OCI-LY7 (cell line): ENCODE measurements around the gene INPP5K. TPM values are rescaled to one million over a fixed set of nuclear protein-coding genes. Genes with fewer than 3 reads are reported as not detected.

Source experiments
- BruUV-seq: library from RNA; stranded (reverse); fragments of 400-500 nt; replicated peaks from 2 replicates; lab custom pipeline; 2021; lab: Mats Ljungman, UMichigan
- CTCF ChIA-PET: fragments of 300-600 bp; sonication (Branson Sonifier 250); formaldehyde crosslinking; loops from one replicate; lab custom pipeline; 2022; ENCODE audit warnings: antibody characterized with exemption; ENCODE audit not compliant: unreplicated experiment; lab: Charles Lee
- POLR2A ChIA-PET: fragments of 300-600 bp; sonication (Branson Sonifier 250); formaldehyde crosslinking; loops from one replicate; lab custom pipeline; 2022; ENCODE audit warnings: antibody characterized with exemption; lab: Charles Lee
- DNase-seq: peaks from one replicate; pipeline ENCODE4 v3.0.0-alpha.2; 2015; ENCODE audit warnings: low spot score
- H2AFZ ChIP-seq: fragments of 200-600 bp; sonication (generic), shearing (Covaris generic); 2 replicates; pipeline ENCODE4 v1.6.1; 2014; ENCODE audit warnings: mild to moderate bottlenecking, antibody characterized with exemption, low read length, moderate library complexity
- H3K27ac ChIP-seq: fragments of 200-600 bp; sonication (generic); 2 replicates; pipeline ENCODE4 v1.5.1; 2014; ENCODE audit warnings: mixed run types, low read depth, mild to moderate bottlenecking, moderate library complexity, low read length, inconsistent platforms; ENCODE audit not compliant: poor library complexity, severe bottlenecking
- H3K36me3 ChIP-seq: fragments of 200-600 bp; sonication (generic); 2 replicates; pipeline ENCODE4 v1.6.1; 2014; ENCODE audit warnings: mild to moderate bottlenecking, antibody characterized with exemption, low read length, moderate library complexity, mixed read lengths; ENCODE audit not compliant: insufficient read depth
- H3K4me1 ChIP-seq: fragments of 200-600 bp; sonication (generic); 2 replicates; pipeline ENCODE4 v1.5.1; 2014; ENCODE audit warnings: mild to moderate bottlenecking, low read length; ENCODE audit not compliant: insufficient read depth, poor library complexity, severe bottlenecking
- H3K4me2 ChIP-seq: fragments of 200-600 bp; sonication (generic); 2 replicates; pipeline ENCODE4 v1.6.1; 2014; ENCODE audit warnings: mild to moderate bottlenecking, low read length
- H3K4me3 ChIP-seq: fragments of 200-600 bp; sonication (generic); 2 replicates; pipeline ENCODE4 v1.5.1; 2014; ENCODE audit warnings: mild to moderate bottlenecking, low read depth, low read length; ENCODE audit not compliant: poor library complexity, severe bottlenecking
- H3K79me2 ChIP-seq: fragments of 200-600 bp; sonication (generic); 2 replicates; pipeline ENCODE4 v1.6.1; 2016; ENCODE audit warnings: low read depth, mild to moderate bottlenecking, low read length, moderate library complexity, mixed read lengths; ENCODE audit not compliant: insufficient read depth
- H3K9me2 ChIP-seq: fragments of 200-600 bp; sonication (generic); 2 replicates; pipeline ENCODE4 v1.6.1; 2016; ENCODE audit warnings: mild to moderate bottlenecking, low read length, mixed read lengths; ENCODE audit not compliant: insufficient read depth
- H3K9me3 ChIP-seq: fragments of 200-600 bp; sonication (generic); 2 replicates; pipeline ENCODE4 v1.6.1; 2014; ENCODE audit warnings: mild to moderate bottlenecking, mixed run types, low read length, mixed read lengths
- H4K20me1 ChIP-seq: fragments of 200-600 bp; sonication (generic); 2 replicates; pipeline ENCODE4 v1.6.1; 2014; ENCODE audit warnings: mild to moderate bottlenecking, antibody characterized with exemption, low read length, moderate library complexity, mixed read lengths; ENCODE audit not compliant: insufficient read depth
- EZH2phosphoT487 ChIP-seq: fragments of 200-600 bp; sonication (generic); IDR thresholded peaks from 2 replicates; pipeline ENCODE4 v1.6.1; 2018; ENCODE audit warnings: low read depth, borderline replicate concordance, mild to moderate bottlenecking, mixed run types, antibody characterized with exemption, low read length, moderate library complexity, mixed read lengths
- intact Hi-C: fragments of 100-400 bp; cut with micrococcal nuclease; formaldehyde crosslinking; loops from one replicate; pipeline ENCODE4 v1.10.0; 2022; ENCODE audit not compliant: unreplicated experiment
- total RNA-seq, 2 experiments: library from RNA; depleted of rRNA in 1 of 2; stranded (reverse); fragments of >200 nt in 1 of 2; shearing (Covaris generic) in 1 of 2; gene quantifications; 2 replicates each; pipeline ENCODE4 v1.2.3, GENCODE V29; 2014 to 2022
- TF ChIP-seq, protein P1 (sequence below): fragments of 200-600 bp; sonication (generic); conservative IDR thresholded peaks from 2 replicates; pipeline ENCODE4 v1.5.1; 2014; ENCODE audit warnings: mild to moderate bottlenecking, antibody characterized with exemption, low read length, moderate library complexity, mixed read lengths

Gene INPP5K
- total RNA-seq, 2 experiments from 2014 or later = 28.8 to 40.7 TPM

GRCh38 chr17:1515640-1516387, 598 bp downstream of the INPP5K start:
- H3K4me3 ChIP-seq = peak overlapping the region; percentile 88
- no TSS peak for BruUV-seq
- CTCF ChIA-PET = interaction anchor here (0.6 to 2.4 kb wide), 4 partner anchors 17 to 370 kb away, joined by 3 to 10 read pairs (median 3); no protein-coding TSS in a partner anchor

DNA sequence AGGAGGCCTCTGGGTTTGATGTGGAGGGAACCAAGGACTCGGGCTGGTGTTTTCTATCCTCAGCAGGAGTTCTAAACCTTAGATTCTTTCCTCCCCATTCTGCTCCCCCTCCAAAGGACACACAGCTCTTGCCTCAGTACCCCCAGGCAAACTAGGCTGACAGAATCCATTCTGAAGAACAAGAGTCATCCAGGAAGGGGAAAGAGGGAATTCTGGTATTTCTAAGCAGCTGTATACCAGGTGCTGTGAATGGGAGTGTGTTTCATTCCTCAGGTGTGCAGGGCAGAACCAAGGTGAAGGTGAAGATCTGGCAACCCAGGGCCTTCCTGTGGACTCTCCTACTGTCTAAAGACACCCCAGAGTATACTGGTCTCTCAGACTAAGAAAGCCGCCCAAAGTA, 4.1 kb downstream of the INPP5K start:
- Histone ChIP-seq H4K20me1 (no peaks in the 10 kb centered on the region), H3K9me3 (no peaks in the 10 kb centered on the region), H3K4me1 (peaks cover 6% of the 10 kb centered on the region), H3K36me3 (no peaks in the 10 kb centered on the region), H3K9me2 (no peaks in the 10 kb centered on the region), H3K27ac (no peak overlapping the region), H3K4me3 (no peak overlapping the region), H2AFZ (no peak overlapping the region), H3K79me2 (peaks cover 10% of the 10 kb centered on the region; the same call in 1 of the 2 replicates), H3K4me2 (no peak overlapping the region)
- DNase-seq = no peak
- intact Hi-C loops = no loop called here
- no TSS peak for BruUV-seq
- ChIA-PET POLR2A (interaction anchor here (0.7 kb wide), 1 partner anchor 150 kb away, joined by 4 read pairs; no protein-coding TSS in a partner anchor), CTCF (no interaction called here)
- TF ChIP-seq, protein P1, sequence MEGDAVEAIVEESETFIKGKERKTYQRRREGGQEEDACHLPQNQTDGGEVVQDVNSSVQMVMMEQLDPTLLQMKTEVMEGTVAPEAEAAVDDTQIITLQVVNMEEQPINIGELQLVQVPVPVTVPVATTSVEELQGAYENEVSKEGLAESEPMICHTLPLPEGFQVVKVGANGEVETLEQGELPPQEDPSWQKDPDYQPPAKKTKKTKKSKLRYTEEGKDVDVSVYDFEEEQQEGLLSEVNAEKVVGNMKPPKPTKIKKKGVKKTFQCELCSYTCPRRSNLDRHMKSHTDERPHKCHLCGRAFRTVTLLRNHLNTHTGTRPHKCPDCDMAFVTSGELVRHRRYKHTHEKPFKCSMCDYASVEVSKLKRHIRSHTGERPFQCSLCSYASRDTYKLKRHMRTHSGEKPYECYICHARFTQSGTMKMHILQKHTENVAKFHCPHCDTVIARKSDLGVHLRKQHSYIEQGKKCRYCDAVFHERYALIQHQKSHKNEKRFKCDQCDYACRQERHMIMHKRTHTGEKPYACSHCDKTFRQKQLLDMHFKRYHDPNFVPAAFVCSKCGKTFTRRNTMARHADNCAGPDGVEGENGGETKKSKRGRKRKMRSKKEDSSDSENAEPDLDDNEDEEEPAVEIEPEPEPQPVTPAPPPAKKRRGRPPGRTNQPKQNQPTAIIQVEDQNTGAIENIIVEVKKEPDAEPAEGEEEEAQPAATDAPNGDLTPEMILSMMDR = no peak

More at GRCh38 chr17:1515640-1516387, 598 bp downstream of the INPP5K start:
- peaks cover 13% of the 10 kb centered on the region; the same call in 1 of the 2 replicates for H3K36me3 ChIP-seq
- no peaks in the 10 kb centered on the region for H4K20me1 ChIP-seq
- H3K4me2 ChIP-seq = peak overlapping the region; percentile 88
- H3K27ac ChIP-seq = peak overlapping the region; percentile 42
- peak overlapping the region; percentile 34; the same call in 1 of the 2 replicates for H2AFZ ChIP-seq
- H3K4me1 ChIP-seq = peaks cover 17% of the 10 kb centered on the region
- peak; percentile 85 for DNase-seq
- POLR2A ChIA-PET = interaction anchor here (0.6 to 1.3 kb wide), 7 partner anchors 8 to 699 kb away, joined by 3 to 5 read pairs (median 3); partner anchors contain the start of gene YWHAE
- H3K9me3 ChIP-seq = no peaks in the 10 kb centered on the region
- intact Hi-C loops = loop anchor here (1.0 to 5.0 kb wide), 4 partner anchors 60 to 239 kb away; partner anchors contain the start of genes CRK, SLC43A2 and TRARG1
- TF ChIP-seq, protein P1 = peak; percentile 83
- no peak for TF ChIP-seq EZH2phosphoT487
- peaks cover 16% of the 10 kb centered on the region; the same call in 1 of the 2 replicates for H3K79me2 ChIP-seq
- no peaks in the 10 kb centered on the region for H3K9me2 ChIP-seq
